GM21423 (cell line): ENCODE measurements around the gene EFHD2.
"Not testable (repeated sequence)": the region's sequence is repeated elsewhere in the genome, so short reads cannot be mapped to it uniquely, and the experiment has no call there.

ENCODE experiments used
- ATAC-seq: cut with Tn5 transposase; IDR thresholded peaks from one replicate; pipeline ENCODE4 v1.9.1; 2021; ENCODE audit warnings: mild to moderate bottlenecking, moderate library complexity; ENCODE audit not compliant: unreplicated experiment

EFHD2 gene

GRCh38 chr1:15386164-15386749 lies 23.4 kb upstream of the EFHD2 start:
- no peak for ATAC-seq

GRCh38 chr1:15388201-15388880 lies 21.3 kb upstream of the EFHD2 start:
- no peak for ATAC-seq

GRCh38 chr1:15389828-15390227 lies 19.9 kb upstream of the EFHD2 start:
- ATAC-seq, result not testable (repeated sequence)

GRCh38 chr1:15390667-15391066 lies 19.0 kb upstream of the EFHD2 start:
- no peak for ATAC-seq

- no peak for ATAC-seq
These were observed 18.3 kb upstream of the EFHD2 start for GRCh38 chr1:15391366-15391765.

- no peak for ATAC-seq
These were observed 16.0 kb upstream of the EFHD2 start for GRCh38 chr1:15393475-15394257.

GRCh38 chr1:15394258-15394690 lies 15.4 kb upstream of the EFHD2 start:
- no peak for ATAC-seq

- ATAC-seq, result no peak
These were observed 12.5 kb upstream of the EFHD2 start for GRCh38 chr1:15397236-15397635.

GRCh38 chr1:15399710-15400109 lies 10.0 kb upstream of the EFHD2 start:
- ATAC-seq, result no peak

GRCh38 chr1:15400627-15401026 lies 9.1 kb upstream of the EFHD2 start:
- ATAC-seq, result no peak

GRCh38 chr1:15401391-15402055 lies 8.2 kb upstream of the EFHD2 start:
- no peak for ATAC-seq

- no peak for ATAC-seq
These were observed 6.8 kb upstream of the EFHD2 start for GRCh38 chr1:15402809-15403450.

GRCh38 chr1:15403962-15404580 lies 5.6 kb upstream of the EFHD2 start:
- ATAC-seq, result no peak

- ATAC-seq, result no peak
These were observed 4.4 kb upstream of the EFHD2 start for GRCh38 chr1:15405106-15405850.

GRCh38 chr1:15406614-15407559 lies 2.8 kb upstream of the EFHD2 start:
- no peak for ATAC-seq

- ATAC-seq, result no peak
These were observed 2.1 kb upstream of the EFHD2 start for GRCh38 chr1:15407580-15407979.

- no peak for ATAC-seq
These were observed 749 bp upstream of the EFHD2 start for GRCh38 chr1:15408890-15409387.

GRCh38 chr1:15410223-15410883 lies 665 bp downstream of the EFHD2 start:
- ATAC-seq, result no peak
